SU-DHL-6 (cell line): ENCODE measurements around the gene PUM1.

Experiments
- EZH2phosphoT487 ChIP-seq: fragments of 200-600 bp; sonication (generic), shearing (Covaris generic); conservative IDR thresholded peaks from 2 replicates; pipeline ENCODE4 v1.6.1; 2018; ENCODE audit warnings: mild to moderate bottlenecking, antibody characterized with exemption, low read length, moderate library complexity, mixed read lengths
- TF ChIP-seq, protein P1 (sequence below): fragments of 200-600 bp; sonication (generic); IDR thresholded peaks from one replicate; pipeline ENCODE4 v1.5.1; 2017; ENCODE audit warnings: antibody characterized with exemption, mild to moderate bottlenecking, low read length, moderate library complexity; ENCODE audit not compliant: insufficient read depth, poor library complexity, severe bottlenecking

DNA sequence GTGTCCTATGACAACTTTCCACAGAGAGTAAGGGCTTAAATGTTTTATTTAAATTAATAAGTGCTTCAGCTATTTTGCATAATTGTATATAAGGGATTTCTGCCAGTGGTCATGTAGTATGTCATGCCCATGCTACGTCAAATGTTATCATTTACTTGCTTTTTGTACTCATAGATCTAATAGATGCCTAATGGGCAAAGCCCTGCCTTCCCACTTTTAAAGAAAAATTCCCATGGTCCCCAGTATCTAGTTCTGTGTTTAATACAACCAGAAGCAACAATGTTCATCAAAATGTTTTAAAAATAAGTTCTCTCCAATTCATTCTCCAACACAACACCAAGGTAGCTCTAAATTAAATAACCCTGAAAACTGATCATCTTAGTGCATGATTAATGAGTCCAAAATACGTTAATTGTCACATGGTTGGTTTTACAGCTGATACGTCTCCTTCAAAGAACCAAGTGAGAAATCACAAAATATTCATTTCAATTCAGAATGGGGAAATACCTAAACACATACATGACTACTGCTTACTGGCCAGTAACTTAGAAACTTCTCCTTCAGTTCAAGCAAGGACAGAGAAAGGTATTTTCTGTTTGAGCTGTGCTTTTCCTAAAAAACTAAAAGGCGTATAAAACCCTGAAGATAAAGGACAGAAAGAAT is 107.8 kb downstream of the PUM1 start:
- TF ChIP-seq EZH2phosphoT487, result no peak
- TF ChIP-seq, protein P1, sequence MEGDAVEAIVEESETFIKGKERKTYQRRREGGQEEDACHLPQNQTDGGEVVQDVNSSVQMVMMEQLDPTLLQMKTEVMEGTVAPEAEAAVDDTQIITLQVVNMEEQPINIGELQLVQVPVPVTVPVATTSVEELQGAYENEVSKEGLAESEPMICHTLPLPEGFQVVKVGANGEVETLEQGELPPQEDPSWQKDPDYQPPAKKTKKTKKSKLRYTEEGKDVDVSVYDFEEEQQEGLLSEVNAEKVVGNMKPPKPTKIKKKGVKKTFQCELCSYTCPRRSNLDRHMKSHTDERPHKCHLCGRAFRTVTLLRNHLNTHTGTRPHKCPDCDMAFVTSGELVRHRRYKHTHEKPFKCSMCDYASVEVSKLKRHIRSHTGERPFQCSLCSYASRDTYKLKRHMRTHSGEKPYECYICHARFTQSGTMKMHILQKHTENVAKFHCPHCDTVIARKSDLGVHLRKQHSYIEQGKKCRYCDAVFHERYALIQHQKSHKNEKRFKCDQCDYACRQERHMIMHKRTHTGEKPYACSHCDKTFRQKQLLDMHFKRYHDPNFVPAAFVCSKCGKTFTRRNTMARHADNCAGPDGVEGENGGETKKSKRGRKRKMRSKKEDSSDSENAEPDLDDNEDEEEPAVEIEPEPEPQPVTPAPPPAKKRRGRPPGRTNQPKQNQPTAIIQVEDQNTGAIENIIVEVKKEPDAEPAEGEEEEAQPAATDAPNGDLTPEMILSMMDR, result no peak
